ENCODE results near the gene OR10H5.
"Not testable (repeated sequence)": the region's sequence is repeated elsewhere in the genome, so short reads cannot be mapped to it uniquely, and the experiment has no call there.

The OR10H5 gene

DNA sequence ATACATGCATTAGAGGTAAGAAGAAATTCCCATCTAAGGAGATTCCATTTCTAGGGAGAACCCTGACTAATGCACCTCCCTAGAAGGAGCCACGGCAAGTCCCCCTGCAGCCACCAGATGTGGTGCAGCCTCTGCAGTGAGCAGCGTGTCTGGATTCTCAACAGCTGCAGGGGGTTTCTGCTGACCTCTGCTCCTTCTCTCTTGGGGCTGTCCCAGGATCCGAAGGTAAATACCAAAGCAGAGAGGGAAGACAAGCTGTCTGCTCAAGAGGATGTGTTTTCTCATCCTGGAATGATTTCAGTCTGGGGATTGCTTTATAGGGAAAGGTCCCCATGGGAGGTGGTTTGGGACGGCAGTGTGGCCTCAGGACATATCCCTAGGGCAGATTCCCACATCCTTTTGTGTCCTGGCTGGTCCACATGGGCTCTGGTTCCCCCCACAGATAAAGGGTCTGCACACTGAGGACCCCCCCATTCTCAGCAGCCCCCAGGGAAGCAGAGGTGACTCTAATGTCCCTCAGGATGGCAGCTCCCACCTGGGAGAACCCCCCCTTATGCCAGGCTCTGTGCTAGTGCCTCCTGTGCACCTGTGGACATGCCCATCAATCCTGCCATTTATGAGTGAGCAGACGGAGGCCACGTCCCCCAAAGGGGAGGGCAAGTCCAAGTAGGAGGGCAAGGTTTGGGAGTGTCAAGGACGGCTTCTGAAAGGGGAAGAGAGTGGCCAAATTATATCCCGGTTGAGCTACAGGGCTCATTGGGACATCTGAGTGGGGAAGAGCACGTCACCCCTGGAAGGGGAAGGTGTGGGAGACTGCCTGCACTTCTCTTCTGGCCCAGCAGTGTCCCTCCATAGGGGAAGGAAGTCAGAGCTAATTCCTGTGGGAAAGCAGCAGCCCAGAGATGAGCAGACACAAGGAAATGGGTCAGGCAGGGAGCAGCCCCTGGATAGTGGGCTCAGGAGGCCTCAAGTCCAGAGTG lies 10.2 kb upstream of the OR10H5 start:
- Histone ChIP-seq H3K9me3 (ENCODE audit: control insufficient read depth, insufficient read depth, low read depth, low read length) (peaks cover 25% of the 10 kb centered on the region; the same call in 1 of the 2 replicates), H3K4me1 (ENCODE audit: control insufficient read depth, insufficient read depth, low read length) (no peaks in the 10 kb centered on the region)

GRCh38 chr19:15779756-15780476 lies 7.5 kb upstream of the OR10H5 start:
- peaks cover 4% of the 10 kb centered on the region; the same call in 1 of the 2 replicates for H3K27me3 ChIP-seq (ENCODE audit: control insufficient read depth, insufficient read depth, low read length)
- no peak overlapping the region for H3K9ac ChIP-seq (ENCODE audit: low read length)
- H3K4me3 ChIP-seq (ENCODE audit: low read depth, low read length), result no peak overlapping the region
- H3K27ac ChIP-seq (ENCODE audit: low read depth, low read length), result no peak overlapping the region
- no peaks in the 10 kb centered on the region for H3K4me1 ChIP-seq (ENCODE audit: control insufficient read depth, insufficient read depth, low read length)
- H3K36me3 ChIP-seq (ENCODE audit: control insufficient read depth, insufficient read depth, low read length), result no peaks in the 10 kb centered on the region
- peaks cover 19% of the 10 kb centered on the region; the same call in 1 of the 2 replicates for H3K9me3 ChIP-seq (ENCODE audit: control insufficient read depth, insufficient read depth, low read depth, low read length)

More for the DNA sequence above, 10.2 kb upstream of the OR10H5 start:
- Histone ChIP-seq H3K9ac (ENCODE audit: low read length) (no peak overlapping the region), H3K27ac (ENCODE audit: low read depth, low read length) (no peak overlapping the region), H3K27me3 (ENCODE audit: control insufficient read depth, insufficient read depth, low read length) (peaks cover 4% of the 10 kb centered on the region; the same call in 1 of the 2 replicates), H3K36me3 (ENCODE audit: control insufficient read depth, insufficient read depth, low read length) (no peaks in the 10 kb centered on the region), H3K4me3 (ENCODE audit: low read depth, low read length) (no peak overlapping the region)

- Histone ChIP-seq H3K27ac (ENCODE audit: low read depth, low read length) (no peak overlapping the region), H3K27me3 (ENCODE audit: control insufficient read depth, insufficient read depth, low read length) (no peaks in the 10 kb centered on the region; the same call in 1 of the 2 replicates), H3K9ac (ENCODE audit: low read length) (no peak overlapping the region), H3K9me3 (ENCODE audit: control insufficient read depth, insufficient read depth, low read depth, low read length) (peaks cover 13% of the 10 kb centered on the region; the same call in 1 of the 2 replicates), H3K4me3 (ENCODE audit: low read depth, low read length) (no peak overlapping the region), H3K36me3 (ENCODE audit: control insufficient read depth, insufficient read depth, low read length) (no peaks in the 10 kb centered on the region), H3K4me1 (ENCODE audit: control insufficient read depth, insufficient read depth, low read length) (no peaks in the 10 kb centered on the region)
Measured at GRCh38 chr19:15780610-15781418, 6.6 kb upstream of the OR10H5 start.

DNA sequence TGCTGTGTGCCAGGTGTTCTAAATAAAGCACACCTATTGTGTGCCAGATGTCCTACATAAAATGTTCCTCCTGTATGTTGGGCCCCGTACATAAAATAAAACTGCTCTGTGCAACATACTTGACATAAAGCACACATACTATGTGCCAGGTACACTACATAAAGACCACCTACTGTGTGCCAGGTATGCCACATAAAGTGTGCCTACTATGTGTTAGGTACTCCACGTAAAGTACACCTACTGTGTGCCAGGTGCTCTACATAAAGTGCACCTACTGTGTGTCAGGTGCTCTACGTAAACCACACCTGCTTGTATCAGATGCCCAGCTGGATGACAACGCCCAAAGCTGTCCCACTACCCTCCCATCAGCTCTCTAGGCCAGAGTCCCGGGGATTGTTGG lies 5.8 kb upstream of the OR10H5 start:
- Histone ChIP-seq H3K4me3 (ENCODE audit: low read depth, low read length) (no peak overlapping the region), H3K27me3 (ENCODE audit: control insufficient read depth, insufficient read depth, low read length) (no peaks in the 10 kb centered on the region; the same call in 1 of the 2 replicates), H3K27ac (ENCODE audit: low read depth, low read length) (no peak overlapping the region), H3K36me3 (ENCODE audit: control insufficient read depth, insufficient read depth, low read length) (no peaks in the 10 kb centered on the region), H3K4me1 (ENCODE audit: control insufficient read depth, insufficient read depth, low read length) (no peaks in the 10 kb centered on the region), H3K9ac (ENCODE audit: low read length) (no peak overlapping the region), H3K9me3 (ENCODE audit: control insufficient read depth, insufficient read depth, low read depth, low read length) (peaks cover 11% of the 10 kb centered on the region; the same call in 1 of the 2 replicates)

DNA sequence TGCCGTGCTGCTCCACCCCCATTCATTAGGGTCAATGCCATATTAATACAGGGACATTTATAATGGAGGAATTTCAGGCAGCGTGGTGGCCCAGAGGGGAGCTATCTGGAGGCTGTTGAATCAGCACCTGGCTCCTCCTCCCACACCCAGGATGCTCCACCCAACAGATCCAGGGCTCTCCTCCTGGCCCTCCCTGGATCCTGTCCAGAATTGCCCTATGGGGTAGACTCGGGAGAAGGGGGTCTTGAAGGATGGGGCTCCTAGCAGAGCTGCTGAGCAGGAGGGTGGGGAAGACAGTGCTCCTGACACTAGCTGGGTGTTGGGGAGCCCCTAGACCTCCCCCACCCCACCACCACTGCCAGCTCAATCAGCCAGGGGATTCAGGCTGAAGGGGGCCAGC lies 5.2 kb upstream of the OR10H5 start:
- H3K27me3 ChIP-seq (ENCODE audit: control insufficient read depth, insufficient read depth, low read length), result no peaks in the 10 kb centered on the region; the same call in 1 of the 2 replicates

DNA sequence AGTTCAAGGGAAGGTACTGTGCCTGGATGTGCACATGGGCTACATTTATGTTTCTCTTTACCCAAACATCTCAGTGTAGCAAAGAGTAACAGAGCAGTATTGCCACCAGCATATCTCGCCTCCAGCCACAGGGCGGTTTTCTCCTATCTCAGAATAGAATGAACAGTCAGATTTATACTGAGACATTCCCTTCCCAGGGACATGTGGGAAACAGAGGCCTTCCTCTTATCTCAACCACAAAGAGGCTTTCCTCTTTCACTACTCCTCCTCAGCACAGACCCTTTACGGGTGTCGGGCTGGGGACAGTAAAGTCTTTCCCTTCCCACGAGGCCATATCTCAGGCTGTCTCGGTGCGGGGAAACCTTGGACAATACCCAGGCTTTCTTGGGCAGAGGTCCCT lies 4.6 kb upstream of the OR10H5 start:
- H3K27me3 ChIP-seq (ENCODE audit: control insufficient read depth, insufficient read depth, low read length); H3K4me1 ChIP-seq (ENCODE audit: control insufficient read depth, insufficient read depth, low read length); H3K9ac ChIP-seq (ENCODE audit: low read length); H3K9me3 ChIP-seq (ENCODE audit: control insufficient read depth, insufficient read depth, low read depth, low read length); H3K4me3 ChIP-seq (ENCODE audit: low read depth, low read length); H3K27ac ChIP-seq (ENCODE audit: low read depth, low read length); H3K36me3 ChIP-seq (ENCODE audit: control insufficient read depth, insufficient read depth, low read length): not testable (repeated sequence)

More for the DNA sequence above, 5.2 kb upstream of the OR10H5 start:
- H3K36me3 ChIP-seq (ENCODE audit: control insufficient read depth, insufficient read depth, low read length), result no peaks in the 10 kb centered on the region
- H3K9ac ChIP-seq (ENCODE audit: low read length), result no peak overlapping the region
- peaks cover 11% of the 10 kb centered on the region; the same call in 1 of the 2 replicates for H3K9me3 ChIP-seq (ENCODE audit: control insufficient read depth, insufficient read depth, low read depth, low read length)
- no peaks in the 10 kb centered on the region for H3K4me1 ChIP-seq (ENCODE audit: control insufficient read depth, insufficient read depth, low read length)
- H3K27ac ChIP-seq (ENCODE audit: low read depth, low read length), result no peak overlapping the region
- H3K4me3 ChIP-seq (ENCODE audit: low read depth, low read length), result no peak overlapping the region

DNA sequence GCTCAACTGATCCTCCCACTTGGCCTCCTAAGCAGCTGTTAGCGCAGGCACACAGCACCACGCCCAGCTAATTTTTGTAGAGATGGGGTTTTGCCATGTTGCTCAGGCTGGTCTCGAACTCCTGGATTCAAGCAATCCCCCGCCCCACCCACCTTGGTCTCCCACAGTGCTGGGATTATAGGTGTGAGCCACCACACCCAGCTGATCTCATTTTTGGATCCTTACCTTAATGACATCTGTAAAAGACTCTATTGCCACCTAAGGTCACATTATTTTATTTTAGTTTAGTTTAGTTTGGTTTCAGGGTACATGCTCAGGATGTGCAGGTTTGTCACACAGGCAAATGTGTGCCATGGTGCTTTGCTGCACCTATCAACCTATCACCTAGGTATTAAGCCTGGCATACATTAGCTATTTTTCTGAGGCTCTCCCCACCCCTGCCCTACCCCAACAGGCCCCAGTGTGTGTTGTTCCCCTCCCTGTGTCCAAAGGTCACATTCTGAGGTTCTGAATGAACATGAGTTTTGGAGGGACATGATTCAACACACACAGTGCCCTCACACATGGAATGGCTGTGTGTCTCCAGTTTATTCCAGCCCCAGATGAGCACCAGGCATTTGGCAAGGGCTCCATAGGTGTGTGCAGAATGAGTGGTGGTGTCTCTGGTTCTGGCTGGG lies 1.3 kb downstream of the OR10H5 start:
- no peaks in the 10 kb centered on the region for H3K4me1 ChIP-seq (ENCODE audit: control insufficient read depth, insufficient read depth, low read length)
- no peak overlapping the region for H3K27ac ChIP-seq (ENCODE audit: low read depth, low read length)
- H3K27me3 ChIP-seq (ENCODE audit: control insufficient read depth, insufficient read depth, low read length), result peaks cover 12% of the 10 kb centered on the region; the same call in 1 of the 2 replicates
- no peaks in the 10 kb centered on the region for H3K36me3 ChIP-seq (ENCODE audit: control insufficient read depth, insufficient read depth, low read length)
- H3K4me3 ChIP-seq (ENCODE audit: low read depth, low read length), result no peak overlapping the region
- H3K9me3 ChIP-seq (ENCODE audit: control insufficient read depth, insufficient read depth, low read depth, low read length), result peaks cover 4% of the 10 kb centered on the region; the same call in 1 of the 2 replicates
- no peak overlapping the region for H3K9ac ChIP-seq (ENCODE audit: low read length)

GRCh38 chr19:15790096-15790495 lies 2.6 kb downstream of the OR10H5 start:
- H3K27me3 ChIP-seq (ENCODE audit: control insufficient read depth, insufficient read depth, low read length), result peaks cover 12% of the 10 kb centered on the region; the same call in 1 of the 2 replicates

DNA sequence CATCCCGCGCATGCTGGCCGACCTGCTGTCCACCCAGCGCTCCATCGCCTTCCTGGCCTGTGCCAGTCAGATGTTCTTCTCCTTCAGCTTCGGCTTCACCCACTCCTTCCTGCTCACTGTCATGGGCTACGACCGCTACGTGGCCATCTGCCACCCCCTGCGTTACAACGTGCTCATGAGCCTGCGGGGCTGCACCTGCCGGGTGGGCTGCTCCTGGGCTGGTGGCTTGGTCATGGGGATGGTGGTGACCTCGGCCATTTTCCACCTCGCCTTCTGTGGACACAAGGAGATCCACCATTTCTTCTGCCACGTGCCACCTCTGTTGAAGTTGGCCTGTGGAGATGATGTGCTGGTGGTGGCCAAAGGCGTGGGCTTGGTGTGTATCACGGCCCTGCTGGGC lies 6.8 kb downstream of the OR10H5 start:
- not testable (repeated sequence) for H3K4me3 ChIP-seq (ENCODE audit: low read depth, low read length); H3K4me1 ChIP-seq (ENCODE audit: control insufficient read depth, insufficient read depth, low read length); H3K9ac ChIP-seq (ENCODE audit: low read length); H3K27ac ChIP-seq (ENCODE audit: low read depth, low read length); H3K36me3 ChIP-seq (ENCODE audit: control insufficient read depth, insufficient read depth, low read length); H3K9me3 ChIP-seq (ENCODE audit: control insufficient read depth, insufficient read depth, low read depth, low read length); H3K27me3 ChIP-seq (ENCODE audit: control insufficient read depth, insufficient read depth, low read length)

More at GRCh38 chr19:15790096-15790495, 2.6 kb downstream of the OR10H5 start:
- Histone ChIP-seq H3K36me3 (ENCODE audit: control insufficient read depth, insufficient read depth, low read length) (no peaks in the 10 kb centered on the region), H3K9me3 (ENCODE audit: control insufficient read depth, insufficient read depth, low read depth, low read length) (peaks cover 7% of the 10 kb centered on the region; the same call in 1 of the 2 replicates), H3K27ac (ENCODE audit: low read depth, low read length) (no peak overlapping the region), H3K4me3 (ENCODE audit: low read depth, low read length) (no peak overlapping the region), H3K4me1 (ENCODE audit: control insufficient read depth, insufficient read depth, low read length) (no peaks in the 10 kb centered on the region), H3K9ac (ENCODE audit: low read length) (no peak overlapping the region)

GRCh38 chr19:15810335-15810734 lies 22.9 kb downstream of the OR10H5 start:
- H3K27me3 ChIP-seq (ENCODE audit: control insufficient read depth, insufficient read depth, low read length), result peaks cover 39% of the 10 kb centered on the region
- H3K27ac ChIP-seq (ENCODE audit: low read depth, low read length), result no peak overlapping the region
- H3K4me1 ChIP-seq (ENCODE audit: control insufficient read depth, insufficient read depth, low read length), result no peaks in the 10 kb centered on the region
- no peak overlapping the region for H3K9ac ChIP-seq (ENCODE audit: low read length)
- H3K9me3 ChIP-seq (ENCODE audit: control insufficient read depth, insufficient read depth, low read depth, low read length), result no peaks in the 10 kb centered on the region; the same call in 1 of the 2 replicates
- H3K36me3 ChIP-seq (ENCODE audit: control insufficient read depth, insufficient read depth, low read length), result no peaks in the 10 kb centered on the region
- no peak overlapping the region for H3K4me3 ChIP-seq (ENCODE audit: low read depth, low read length)

All from HUES6 (cell line).